ENCODE results near the gene DPM2.

DPM2 gene

DNA sequence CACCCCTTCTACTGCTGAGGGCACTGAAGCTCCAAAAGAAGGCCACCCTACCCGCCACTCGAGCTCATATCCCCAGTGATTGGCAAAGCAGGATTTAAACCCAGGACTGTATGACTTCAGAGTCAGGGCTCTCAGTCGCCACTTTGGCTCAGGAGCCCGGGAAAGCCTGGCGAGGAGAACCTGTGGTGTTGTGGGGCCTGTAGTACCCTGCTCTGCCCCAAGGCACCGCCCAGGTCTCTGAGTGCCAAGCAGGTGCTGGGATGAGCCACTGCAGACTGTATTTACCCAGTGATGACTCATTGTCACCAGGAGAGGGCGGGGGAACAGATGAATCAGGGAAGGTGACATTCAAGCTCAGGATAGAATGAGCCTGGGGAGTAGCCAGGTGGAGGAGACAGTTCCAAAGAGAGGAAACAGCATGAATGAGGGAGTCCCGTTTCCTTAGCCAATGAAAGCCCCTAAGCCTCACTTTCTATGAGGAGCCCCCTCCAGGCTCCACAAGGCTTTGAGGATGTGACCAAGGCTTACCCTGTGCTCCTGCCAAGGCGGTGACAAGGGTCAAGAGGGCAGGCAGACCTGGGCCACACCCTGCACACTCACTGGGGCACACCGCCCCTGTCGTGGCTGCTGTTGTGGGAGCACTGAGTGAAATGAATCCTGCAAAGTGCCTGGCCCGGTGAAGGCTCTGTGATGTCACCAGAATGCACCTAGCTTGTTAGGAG lies 17.8 kb upstream of the DPM2 start:
- no peak for DNase-seq (ENCODE audit: low spot score)

DNA sequence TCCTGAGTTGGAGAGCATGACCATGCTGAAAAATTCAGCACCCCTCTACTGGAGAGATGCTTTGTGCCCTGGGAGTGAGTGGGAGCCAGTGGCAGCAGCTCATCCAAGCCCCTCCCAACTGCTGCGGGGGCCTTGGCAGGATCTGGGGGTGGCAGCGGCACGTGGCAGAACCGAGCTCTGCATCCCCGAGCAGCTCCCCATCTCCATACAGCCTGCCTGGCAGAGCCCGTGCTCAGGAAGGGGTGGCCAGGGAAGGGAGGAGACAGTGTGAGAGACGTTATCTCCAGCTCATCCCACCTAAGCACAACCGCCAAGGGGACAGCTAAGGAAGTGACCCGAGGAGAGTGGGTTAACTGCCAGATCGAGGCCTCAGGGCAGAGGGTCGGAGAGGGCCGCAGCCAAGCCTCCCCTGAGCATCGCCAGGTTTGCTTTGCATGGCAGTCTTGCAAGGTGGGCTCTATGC lies 17.2 kb upstream of the DPM2 start:
- DNase-seq (ENCODE audit: low spot score) = no peak

DNA sequence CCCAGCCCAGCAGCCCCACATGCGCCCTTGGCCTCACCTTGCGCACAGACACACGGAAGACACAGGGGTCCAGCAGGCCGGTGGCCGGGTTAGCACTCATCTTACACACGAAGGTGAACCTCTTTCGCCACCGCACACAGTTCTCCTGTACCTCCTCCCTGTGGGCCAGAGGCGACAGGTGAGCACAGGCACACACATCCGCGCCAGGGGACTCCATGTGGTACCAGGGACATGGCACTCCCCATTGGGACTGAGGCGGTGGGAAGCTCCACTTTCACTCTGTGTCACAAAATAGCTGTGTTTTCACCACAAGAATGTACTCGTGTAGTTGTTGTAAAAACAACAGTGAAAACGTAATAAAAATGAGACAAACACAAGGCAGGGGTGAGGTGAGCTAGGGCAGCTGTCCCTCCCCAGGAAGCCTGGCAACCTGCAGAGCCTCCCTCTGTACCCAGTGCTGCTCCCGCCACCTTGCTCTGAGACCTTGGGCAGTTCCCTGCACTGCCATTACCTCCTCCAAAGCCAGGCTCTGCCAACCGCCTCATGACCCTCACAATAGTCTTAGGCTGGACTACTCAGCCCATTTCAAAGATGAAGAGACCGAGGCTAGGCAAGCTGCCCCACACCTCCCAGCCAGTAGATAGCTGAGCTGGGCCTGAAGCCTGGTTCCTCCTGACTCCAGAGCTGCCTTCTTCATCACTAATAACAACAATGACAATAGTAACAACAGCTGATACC lies 16.3 kb upstream of the DPM2 start:
- DNase-seq (ENCODE audit: low spot score) = no peak

DNA sequence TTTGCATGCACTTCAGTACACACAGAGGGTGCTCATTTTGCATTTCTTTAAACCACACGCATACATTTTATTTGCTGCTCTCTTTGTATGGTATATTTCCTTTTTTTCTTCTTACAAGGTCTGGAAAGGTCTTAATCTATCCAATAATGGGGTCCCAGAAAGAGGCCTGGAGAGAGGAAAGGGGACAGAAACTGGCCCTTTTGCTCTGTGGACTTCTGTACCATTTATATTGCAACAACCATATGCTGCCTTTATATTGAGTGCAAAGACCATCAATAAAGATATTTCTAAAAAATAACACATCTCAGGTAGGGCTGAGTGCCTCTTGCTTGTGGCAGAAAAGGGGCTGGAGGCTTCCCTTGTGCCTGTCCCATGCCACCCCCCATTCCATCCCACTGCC lies 15.5 kb upstream of the DPM2 start:
- DNase-seq (ENCODE audit: low spot score) = no peak

DNA sequence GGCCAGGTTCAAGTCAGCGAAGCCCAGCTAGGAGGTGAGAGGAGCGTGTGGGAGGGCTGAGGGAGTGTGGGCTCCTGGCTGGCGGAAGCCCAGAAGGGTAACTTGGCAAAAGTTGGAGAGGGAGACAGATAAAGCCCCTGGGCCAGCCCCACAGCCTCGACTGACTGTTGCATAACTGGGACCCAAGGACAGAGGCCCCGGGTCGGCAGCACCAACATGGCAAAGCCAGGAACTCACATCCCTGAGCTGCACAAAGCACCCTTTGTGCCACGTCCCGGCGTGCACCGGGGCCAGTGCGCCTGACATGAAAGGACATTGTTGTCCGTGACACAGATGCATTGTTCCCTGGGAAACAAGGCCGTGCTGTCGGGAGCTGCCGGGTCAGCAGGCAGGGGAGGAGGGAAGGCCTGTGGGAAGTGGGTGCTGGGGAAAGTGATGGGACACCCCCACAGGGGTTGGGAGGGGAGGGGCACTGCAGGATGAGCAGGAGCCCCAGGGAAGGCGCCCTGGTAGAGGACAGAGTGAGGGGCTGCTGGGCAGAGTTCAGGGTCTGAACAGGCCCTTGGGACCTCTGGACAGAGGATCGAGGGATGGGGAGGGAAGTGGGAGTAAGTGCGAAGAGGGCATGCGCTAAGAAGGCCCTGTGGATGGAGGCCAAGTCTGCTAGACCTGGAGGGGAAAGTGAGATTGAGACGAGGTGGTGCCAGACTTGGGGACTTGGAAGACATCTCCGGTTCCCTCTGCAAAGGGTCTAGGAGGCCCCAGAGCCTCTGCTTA lies 13.0 kb upstream of the DPM2 start:
- no peak for DNase-seq (ENCODE audit: low spot score)

DNA sequence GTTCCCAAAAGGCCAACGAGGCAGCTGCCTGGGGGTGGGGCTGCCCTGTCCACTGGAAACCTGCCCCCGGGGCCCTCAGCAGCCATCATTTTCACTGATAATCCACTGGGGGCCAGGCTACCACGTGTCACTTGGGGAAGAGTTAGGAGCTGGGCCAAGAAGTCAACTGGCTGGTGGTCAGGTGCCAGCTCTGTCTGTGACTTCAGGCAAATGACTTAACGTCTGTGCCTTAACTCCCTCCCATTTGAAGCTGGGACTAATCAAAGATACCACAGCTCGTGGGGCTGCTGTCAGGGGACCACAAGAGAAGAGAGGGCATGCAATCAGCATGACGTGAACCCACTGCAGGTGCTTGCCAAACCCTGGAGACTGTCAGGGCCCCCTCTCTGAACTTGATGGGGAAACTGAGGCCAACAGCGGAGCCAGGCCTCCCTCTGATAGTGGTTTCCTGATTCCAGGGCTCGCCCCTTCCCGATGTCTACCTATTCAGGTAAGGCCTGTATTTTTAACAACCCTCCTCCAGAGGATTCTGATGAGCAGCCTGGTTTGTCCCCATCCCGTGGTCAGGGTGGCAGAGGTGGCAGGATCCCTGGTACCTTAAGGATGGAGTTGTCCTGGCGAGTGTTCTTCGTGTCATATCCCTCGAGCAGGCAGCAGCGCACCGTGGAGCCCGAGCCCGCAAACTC lies 12.3 kb upstream of the DPM2 start:
- no peak for DNase-seq (ENCODE audit: low spot score)

DNA sequence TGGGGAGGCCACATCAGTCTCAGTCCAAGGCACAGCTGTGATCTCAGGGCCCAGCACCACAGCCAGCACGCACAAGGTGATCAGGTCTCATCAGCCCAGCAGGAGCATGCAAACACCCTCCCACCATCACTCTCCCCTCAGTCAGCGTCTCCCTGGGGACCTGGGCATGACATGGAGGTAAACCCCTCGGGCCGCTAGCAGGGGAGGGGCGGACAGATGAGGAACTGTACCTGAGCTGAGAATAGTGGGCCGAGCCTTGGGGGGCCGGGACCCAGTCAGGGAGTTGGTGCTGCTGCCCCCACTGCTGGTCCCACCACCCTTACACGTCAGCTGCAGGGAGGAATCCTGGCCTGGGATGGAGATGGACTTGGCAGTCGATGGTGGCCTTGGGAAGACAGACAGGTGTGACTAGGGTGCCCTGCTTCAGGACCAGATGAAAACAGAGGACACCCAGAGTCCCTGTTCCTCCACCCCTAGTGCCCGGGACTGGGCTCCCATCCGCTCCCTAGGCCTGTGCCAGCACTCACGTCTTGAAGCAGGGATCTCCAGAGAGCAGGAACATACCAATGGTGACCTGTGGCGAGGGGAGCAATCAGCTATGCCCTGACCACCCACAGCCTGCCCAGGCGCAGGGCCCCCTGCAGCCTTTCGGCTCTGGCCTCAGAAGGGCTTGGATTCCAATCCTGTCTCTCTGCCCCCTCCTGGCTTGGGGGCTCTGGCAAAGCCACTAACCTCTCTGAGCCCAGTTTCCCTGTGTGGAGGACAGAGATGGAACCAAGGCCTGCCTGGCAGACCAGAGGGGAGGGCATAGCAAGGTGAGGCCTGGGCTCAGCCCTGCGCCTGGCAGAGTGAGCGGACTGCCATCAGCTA lies 10.4 kb upstream of the DPM2 start:
- no peak for DNase-seq (ENCODE audit: low spot score)

DNA sequence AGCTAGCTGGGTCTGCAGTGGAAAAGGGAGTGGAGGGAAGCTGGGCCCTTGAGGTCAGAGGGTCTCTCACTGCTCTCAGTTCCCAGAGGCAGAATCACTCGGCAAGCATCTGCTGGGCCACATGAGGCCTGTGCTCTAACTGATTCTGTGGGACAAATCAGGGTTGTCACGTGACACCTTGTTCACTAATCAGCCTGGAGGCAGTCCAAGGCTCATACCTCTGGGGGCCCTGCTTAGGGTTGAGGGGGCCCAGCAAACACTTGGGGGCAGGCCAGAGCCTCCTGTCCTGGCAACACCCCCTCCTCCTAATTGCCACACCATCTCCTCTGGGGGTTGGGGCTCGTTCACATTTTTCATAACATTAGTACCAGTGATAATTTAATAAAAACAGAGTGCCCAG lies 9.1 kb upstream of the DPM2 start:
- no peak for DNase-seq (ENCODE audit: low spot score)

DNA sequence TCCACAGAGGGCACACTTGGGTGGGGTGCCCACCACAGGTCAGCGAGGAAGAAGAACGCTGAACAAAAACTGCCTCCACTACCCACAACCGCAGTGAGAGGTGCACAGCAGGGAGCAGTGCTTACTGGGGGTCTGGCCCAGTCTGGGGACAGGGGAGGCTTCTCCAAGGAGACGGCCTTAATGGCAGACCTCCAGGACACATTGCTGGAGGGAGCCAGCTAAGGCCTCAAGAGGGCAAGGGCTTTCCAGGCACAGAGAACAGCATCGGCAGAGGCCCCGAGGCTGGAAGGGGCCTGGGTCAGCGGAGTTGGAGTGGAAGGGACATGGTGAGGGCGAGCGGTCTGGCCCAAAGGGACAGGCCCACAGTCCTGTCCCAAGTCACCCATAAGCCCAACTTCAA lies 8.3 kb upstream of the DPM2 start:
- no peak for DNase-seq (ENCODE audit: low spot score)

DNA sequence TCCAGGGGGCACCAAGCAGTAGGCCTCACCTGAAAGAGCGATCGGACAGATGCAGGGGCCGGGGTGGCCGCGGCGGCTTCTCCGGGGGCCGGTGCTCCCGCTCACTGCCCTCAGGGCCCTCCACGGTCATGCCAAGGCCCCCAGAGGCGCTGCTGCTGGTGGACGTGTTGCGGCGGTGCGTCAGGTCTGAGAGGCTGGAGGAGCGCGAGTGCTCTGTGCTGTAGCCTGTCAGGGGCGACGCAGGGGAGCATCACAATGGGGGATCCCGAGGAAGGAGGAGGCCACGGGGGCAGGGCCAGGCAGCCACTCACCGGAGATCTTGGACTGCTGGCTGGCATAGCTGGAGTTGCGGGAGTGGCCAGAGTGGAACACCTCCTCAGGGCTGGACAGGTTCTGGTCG lies 7.7 kb upstream of the DPM2 start:
- DNase-seq (ENCODE audit: low spot score) = no peak

DNA sequence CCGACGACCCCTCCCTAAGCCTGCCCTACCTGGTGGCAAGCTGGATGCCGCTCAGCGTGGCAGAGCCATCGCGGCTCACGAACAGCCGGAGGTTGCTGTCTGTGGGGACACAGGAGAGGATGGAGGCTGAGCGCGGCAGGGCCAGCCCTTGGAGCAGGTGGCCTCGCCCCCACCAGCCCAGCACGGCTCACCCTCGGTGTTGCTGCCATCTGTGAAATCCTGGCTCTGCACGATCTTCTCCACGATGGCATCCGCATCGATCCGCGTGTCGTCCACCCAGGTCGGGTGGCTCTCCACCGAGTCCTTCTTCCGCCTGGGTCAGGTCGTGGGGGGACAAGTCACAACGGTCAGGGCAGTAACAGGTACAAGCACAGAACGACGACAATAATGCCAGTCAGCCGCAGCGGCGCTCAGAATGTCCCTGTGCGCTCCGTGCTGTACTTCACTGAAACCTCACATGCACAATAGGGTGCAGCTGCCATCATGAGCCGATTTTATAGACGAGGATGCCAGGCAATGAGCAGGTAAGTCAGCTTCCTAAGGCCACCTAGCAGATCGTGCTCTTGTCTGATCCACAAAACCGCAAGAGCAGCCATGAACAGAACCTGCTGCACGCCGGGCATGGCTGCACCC lies 7.0 kb upstream of the DPM2 start:
- no peak for DNase-seq (ENCODE audit: low spot score)

DNA sequence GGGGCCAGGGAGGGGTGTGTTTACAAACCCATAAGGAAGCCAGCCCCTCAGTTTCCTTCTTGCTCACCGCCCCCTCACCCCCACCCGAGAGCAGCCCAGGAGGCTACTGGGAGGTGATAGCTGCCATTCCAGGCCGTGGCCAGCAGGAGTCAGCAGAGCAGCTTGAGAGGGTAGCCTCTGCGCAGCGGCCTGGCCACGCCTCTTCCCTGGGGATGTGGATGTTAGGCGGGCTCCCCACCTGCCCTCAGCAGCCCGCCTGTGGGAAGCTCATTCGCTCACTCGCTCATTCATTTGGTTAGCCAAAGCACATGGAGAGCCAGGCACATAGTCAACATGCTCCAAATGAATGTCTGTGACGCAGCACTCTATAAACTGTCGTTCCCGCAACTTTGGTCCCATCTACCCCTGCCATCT lies 6.1 kb upstream of the DPM2 start:
- DNase-seq (ENCODE audit: low spot score) = peak; percentile 91

DNA sequence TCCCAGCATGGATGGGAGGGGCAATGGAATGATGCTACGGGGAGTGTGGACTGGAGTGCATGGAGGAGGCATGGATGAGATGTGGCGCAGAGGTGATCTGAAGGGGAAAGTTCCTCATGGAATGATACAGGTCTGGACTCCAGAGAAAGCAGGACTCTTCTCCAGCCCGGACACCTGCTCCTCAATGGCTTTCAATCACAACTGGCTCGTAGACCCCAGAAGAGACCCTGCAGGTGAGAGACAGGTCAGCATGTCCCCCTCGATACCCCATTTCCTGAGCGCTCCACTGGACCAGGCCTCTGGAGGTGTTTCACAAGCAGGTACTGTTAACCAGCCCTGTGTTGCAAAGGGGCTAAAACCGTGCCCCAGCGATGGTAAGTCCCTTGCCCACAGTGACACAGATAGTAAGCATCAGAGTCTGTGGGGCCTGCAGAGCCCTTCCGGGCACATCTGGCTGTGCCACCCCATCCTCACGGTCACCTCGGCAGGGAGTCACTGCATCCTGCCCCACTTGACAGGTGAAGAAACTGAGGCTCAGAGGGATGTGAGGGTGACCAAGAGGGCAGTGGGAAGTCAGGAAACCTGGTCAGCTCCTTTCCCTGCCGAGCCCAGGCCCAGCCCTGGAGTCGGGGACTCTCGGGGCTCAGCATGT lies 5.5 kb upstream of the DPM2 start:
- no peak for DNase-seq (ENCODE audit: low spot score)

DNA sequence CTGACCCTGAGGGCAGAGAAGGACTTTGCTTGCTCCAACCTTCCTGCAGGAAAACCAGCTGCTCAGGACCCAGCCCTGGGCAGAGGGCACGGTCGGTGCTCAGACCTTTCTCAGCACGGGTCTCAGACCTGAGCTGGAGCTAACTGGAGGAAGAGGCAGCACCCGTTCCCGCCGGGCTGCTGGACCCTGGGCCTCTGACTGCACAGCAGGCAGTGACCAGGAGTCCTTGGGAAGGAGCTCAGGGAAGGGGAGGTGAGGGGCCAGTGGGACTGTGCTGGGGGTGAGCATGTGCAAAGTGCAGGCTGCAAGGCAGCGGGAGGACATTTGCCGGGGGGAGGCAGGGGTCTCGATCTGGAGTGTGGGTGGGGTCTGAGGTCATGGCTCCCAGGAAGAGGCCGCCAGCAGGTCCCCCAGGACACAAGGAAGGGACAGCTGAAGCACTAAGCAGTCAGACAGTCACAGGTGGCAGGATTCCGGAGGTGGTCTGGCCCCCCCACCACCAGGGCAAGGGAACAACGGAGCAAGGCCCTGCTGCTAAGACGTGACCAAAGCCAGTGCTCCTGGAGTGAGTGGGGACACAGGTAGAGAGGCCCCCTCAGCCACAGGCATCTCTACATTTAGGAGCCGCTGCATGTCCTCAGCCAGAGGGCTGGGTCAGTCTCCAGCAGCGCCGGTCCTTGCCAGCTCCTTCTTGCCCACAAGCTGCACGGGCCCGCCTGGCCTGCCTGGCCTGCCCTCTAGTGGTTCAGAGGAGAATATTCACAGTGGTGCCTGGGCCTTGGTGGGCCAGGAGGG lies 4.8 kb upstream of the DPM2 start:
- DNase-seq (ENCODE audit: low spot score) = peak; percentile 78

DNA sequence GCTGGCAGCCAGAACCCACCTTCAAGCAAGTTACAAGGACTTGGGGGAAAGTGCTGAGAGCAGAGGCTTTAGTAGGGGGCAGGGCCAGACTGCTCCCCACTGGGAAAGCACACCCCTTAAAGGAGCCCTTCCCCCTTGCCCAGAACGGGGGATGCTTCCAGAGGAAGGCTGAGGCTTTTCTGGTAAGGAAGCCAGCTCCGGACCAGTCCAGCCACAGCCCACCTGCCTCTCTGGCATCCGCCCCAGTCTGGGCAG lies 4.2 kb upstream of the DPM2 start:
- DNase-seq (ENCODE audit: low spot score) = no peak

DNA sequence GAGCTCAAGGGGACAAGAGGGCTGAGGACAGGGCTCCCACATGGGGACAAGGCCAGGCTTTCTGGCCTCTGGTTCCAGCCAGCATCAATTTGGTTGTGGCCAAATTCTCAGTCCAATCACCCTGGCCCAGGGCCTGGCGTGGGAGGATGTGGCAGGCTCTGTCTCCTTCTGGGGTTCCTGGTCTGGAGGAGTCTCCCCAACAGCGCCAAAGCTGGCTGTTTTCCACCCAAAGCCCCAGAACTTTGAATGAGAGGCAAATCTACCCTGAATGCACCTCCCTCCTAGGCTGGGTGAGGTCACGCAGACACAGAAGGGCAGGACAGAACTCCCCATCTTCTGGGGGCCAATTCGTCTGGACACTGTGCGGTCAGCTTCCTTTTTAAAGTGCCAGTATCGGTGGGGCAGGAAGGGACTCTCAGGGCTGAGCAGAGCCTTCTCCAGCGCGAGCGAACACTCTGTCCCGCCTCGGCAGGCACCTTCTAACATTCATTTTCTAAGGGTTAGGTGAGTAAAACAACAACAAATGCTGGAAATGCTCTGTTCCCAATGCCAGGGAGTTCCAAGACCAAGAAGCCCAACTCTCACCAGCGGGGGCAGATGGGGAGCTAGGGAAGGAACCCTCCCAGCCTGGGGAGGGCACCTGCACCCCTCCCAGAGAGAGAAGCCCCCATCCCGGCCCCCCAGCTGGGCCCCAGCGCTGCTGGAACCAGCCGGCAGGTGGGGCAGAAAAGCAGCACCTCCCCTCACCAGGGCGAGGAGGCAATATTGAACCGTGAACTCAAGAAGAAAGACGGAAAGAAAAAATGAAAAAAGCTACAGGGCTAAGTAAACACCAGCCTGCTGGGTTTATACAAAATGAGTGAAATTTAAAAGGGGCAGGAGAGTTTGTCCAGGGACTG lies 3.7 kb upstream of the DPM2 start:
- no peak for DNase-seq (ENCODE audit: low spot score)

DNA sequence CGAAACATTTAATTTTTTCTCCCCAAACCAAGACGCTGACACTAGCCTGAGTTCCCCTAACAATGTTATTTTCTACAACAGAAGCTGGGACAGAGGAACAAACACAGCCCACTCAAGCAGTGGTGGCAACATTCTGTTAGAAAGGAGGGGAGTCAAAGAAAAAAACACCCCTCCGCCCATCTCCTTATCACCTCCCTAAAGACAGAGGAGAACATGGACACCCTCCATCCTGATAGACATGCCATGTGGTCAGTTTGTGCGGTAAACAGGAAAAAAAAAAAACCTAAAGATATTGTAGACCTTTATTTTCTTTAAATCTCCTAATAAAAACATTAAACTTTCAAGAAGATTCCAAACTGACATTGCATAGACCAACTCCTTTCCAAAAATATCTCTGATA lies 2.9 kb upstream of the DPM2 start:
- no peak for DNase-seq (ENCODE audit: low spot score)

DNA sequence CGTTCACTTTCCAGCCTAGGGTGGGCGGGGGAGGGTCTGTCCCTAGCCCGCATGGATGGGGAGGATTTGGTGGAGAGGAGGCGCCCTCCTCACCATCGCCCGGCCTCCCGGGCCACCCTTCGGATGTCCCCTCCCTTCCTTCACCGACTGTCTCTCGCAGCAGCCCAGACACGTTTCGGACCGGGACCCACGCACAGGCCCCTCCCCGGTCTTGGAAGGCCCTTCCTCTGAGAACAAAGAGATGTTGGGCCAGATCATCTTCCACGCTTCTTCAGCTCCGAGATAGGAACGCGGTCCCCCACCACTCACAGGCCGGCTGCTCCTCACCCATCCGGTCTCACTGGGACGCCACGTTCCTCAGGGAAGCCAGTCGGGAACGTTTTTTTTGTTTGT lies 640 bp upstream of the DPM2 start:
- no peak for DNase-seq (ENCODE audit: low spot score)

DNA sequence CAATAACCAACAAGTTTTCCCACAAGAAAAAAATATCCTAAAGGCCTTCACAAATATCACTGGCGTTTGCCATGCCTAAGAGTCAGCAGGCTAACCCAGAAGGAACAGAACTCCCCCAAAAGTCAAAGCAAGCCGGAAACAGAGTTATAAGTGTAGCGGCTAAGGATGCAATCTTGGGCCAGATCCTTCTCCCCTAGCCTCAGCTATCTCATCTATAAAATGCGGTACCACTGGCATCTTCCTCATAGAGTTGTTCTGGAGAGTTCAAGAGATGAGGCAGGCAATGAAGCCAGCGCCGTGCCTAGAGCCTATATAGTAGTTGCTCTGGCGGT lies 632 bp downstream of the DPM2 start:
- peak; percentile 34 for DNase-seq (ENCODE audit: low spot score)

Data from hepatic stellate cell (primary cell).